Left hindlimb (tissue), 1 donor: ENCODE measurements around the gene ZNF549.
"Not testable (repeated sequence)": the region's sequence is repeated elsewhere in the genome, so short reads cannot be mapped to it uniquely, and the experiment has no call there.

ENCODE experiments used
- DNase-seq: peaks from one replicate; pipeline ENCODE4 v3.0.0-alpha.2; 2018

ZNF549 gene

DNA sequence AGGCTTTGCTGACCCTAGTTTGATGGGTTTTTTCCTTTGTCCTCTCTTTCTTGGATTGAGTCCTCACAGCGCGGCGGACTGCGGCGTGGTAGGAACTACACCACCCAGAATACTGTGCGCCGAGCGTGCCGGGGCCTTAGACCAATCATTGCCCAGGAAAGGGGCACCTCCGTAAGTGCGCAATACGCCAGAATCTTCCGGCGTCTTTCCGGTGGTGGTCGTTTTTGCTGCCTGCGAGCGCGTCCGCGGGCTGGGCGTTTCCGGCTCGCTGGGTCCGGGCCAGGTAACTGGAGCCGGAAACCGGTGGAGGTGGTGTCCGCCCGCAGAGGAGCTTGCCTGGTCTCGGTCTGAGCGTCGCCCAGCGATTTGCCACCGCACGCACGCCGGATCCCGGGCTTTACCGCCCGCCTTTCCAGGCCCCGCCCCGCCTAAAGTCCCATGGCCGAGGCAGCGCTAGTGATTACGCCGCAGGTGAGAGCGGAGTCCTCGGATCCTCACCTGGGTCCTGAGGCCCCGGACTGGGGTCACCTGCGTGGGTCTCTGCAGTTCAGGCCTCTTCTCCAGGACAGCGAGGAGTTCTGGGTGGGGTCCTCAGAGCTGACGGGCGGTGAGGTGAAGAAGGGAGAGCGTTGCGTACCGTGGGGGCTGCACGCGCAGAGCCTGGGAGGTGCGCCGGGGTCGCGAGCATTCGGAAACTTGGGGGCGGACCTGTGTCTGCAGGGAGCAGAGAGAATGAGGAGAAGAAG lies at the start of gene ZNF549:
TSS of gene ZNF549 (plus strand) at position 221 of the 746 bp plus-strand sequence. CDS start at position 439, 218 bp downstream.
- peak; percentile 93 for DNase-seq

DNA sequence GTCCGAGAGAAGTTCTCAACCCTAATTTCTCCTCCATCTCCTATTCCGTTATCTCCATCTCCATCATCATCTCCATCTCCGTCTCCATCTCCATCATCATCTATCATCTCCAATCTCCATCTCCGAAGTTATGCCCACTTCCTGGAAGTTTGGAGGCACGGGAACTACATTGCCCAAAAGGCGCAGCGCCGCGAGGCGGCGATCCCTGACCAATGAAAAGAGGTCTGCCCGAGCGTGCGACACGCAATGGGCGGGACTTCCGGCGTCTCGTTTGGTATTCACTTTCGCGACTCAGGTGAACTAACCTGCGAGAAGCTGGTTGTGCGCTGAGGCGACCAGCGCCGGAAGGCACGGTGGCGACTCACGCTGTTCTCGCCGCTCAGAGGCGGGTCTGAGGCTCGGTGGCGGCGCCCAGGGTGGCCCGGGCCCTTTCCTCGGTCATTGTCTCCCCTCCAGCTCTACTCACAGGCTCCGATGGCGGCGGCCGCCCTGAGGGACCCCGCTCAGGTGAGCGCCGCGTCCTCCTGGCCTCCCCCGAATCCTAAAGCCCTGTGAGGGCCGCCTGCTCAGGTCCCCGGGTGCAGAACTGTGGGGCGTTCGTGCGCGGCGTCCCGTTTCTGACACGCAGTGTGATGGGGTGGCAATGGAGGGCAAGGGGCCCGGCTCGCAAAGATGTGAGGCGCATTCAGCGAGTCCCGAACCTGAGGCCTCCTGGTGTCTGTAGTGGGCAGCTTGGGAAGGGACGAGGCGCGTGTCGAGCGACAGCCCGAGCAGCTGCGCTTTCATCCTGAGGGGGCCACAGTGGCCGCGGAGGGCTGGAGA lies 39.5 kb upstream of the ZNF549 start, which contains the start of gene ZNF419:
TSS of gene ZNF419 (plus strand) at position 274 of the 822 bp plus-strand sequence. CDS start at position 475, 201 bp downstream.
- peak; percentile 92 for DNase-seq

GRCh38 chr19:57488299-57488644 lies 38.9 kb upstream of the ZNF549 start:
- not testable (repeated sequence) for DNase-seq

- not testable (repeated sequence) for DNase-seq
Measured at GRCh38 chr19:57499332-57499679, 27.9 kb upstream of the ZNF549 start.

GRCh38 chr19:57499680-57500395 lies 27.3 kb upstream of the ZNF549 start, which contains the start of gene ZNF773:
Gene ZNF773 (plus strand): TSS chr19:57499938. CDS start chr19:57500081, 143 bp downstream.
- DNase-seq, result peak; percentile 96

DNA sequence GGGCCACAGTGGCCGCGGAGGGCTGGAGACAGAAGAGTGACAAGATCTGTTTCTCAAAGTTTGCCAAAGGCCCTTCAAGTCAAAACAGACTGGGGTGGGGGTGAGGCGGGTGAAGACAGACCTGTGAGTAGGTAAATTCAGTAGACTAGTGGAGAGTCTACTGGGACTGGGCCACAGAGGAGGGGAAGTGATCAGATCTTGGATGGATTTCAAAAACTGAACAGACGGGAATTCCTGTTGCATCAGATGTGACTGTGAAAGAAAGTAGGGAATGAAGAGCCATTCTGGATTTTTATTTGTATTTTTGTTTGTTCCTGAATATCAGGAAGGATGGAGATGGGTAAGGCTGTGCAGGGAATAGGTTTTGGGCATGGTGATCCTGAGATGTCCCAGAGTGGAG lies 26.8 kb upstream of the ZNF549 start:
- DNase-seq, result not testable (repeated sequence)

GRCh38 chr19:57506163-57506562 lies 21.0 kb upstream of the ZNF549 start:
- no peak for DNase-seq

- no peak for DNase-seq
Measured at GRCh38 chr19:57511484-57511883, 15.7 kb upstream of the ZNF549 start.

DNA sequence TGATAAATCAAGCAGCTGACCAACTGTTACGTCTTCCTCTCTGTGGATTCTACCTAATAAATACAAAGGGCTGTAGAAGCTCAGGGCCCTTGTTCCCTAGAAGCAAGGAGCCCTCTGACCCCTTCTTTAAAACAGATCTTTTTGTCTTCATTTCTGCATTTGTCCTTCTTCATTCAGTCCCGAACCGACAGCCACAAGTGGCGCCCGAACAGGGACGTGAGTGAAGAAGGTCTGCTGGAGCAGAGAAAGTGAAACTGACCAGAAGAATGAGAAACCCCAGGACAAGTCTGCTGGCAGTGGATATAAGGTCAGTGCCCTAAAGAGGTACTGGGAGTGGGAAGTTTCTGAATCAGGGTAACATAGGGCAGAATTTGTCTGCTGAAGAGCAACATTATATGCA lies 14.3 kb upstream of the ZNF549 start:
- no peak for DNase-seq

DNA sequence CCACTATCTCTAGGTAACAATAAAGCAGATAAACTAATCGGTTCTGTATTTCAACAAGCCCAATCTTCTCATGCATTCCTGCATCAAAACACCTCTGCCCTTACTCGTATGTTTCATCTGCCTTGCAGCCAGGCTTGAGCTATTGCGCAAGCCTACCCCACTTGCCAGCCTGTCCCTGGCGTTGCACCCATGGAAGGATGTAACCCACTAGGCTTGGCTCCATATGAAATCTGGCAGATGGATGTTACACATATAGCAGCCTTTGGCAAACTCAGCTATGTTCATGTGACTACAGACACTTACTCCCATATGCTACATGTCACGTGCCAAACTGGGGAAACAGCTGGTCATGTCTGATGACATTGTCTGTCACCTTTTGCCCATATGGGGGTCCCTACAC lies 11.9 kb upstream of the ZNF549 start:
- DNase-seq, result no peak

- not testable (repeated sequence) for DNase-seq
Measured at GRCh38 chr19:57518021-57518420, 9.1 kb upstream of the ZNF549 start.

GRCh38 chr19:57537953-57538547 lies 10.9 kb downstream of the ZNF549 start:
- no peak for DNase-seq

DNA sequence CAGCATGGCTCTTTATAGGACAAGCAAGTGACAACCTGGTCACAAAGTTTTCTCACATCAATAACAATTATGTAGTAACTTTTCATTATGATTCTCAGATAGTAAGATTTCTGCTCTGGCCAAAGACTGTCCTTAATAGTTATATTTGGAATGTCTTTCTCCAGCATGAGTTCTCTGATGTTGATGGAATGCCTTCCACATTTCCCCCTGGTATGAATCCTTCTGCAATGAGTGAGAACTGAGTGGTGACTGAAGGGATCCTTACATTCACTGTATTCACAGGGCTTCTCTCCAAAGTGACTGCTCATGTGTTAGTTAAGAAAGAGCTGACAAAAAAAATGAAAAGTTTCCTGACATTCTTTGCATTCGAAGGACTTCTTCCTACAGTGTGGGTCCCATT lies 19.4 kb downstream of the ZNF549 start:
- DNase-seq, result no peak

GRCh38 chr19:57552432-57552831 lies 25.3 kb downstream of the ZNF549 start:
- DNase-seq, result no peak

DNA sequence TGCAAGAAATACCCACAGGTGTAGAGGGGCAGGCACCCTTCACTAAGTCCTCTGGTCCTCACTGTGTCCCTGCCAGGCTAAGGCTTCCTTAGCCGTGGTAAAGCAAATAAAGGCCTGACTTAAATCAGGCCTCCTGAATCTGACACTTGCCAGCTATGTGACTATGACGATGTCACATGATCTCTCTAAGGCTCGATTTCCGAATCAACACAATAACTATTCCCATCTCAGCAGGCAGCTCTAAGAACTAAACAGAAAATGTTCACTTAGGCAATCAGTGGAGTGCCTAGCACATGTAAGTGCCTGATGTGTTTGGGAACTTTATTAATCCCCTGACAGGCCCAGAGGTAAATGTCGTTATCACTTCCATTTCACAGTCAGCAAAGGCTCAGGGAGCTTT lies 30.5 kb downstream of the ZNF549 start:
- DNase-seq, result no peak

DNA sequence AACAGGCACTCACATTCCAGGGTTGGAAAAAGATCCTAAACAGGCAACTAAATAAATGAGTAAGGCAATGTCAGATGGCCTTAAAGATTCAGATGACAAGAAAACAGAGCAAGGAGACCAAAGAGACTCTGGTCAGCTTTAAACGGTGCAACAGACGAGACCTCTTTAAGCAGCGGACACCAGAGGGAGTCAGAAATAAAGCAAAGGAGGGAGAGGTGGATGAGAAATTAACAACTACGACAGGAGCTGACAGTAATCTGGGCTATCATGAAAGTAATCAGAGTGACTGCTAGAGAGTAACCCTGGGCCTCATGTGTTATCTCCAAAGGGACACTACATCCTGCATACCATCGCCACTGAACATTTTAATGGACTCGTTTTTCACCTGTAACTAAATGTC lies 31.4 kb downstream of the ZNF549 start:
- DNase-seq, result no peak

DNA sequence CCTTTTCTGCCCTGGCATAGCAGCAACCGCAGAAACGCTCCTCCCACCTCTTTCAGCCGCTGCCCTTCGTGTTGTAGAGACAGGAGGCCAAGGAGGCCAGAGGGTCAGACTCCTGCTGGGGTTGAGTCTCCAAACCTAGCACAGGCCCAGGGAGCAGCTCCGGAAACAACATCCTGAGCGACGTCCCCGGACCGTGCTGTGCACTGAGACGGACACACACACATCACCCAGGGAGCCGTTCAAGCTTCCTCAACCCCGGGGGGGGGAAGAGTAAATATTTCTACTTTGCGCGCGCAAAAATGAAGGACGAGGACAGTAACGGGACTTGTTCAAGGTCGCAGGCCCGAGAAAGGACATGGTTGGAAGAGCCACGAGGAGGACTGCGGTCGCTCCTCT lies 31.9 kb downstream of the ZNF549 start:
- no peak for DNase-seq

DNA sequence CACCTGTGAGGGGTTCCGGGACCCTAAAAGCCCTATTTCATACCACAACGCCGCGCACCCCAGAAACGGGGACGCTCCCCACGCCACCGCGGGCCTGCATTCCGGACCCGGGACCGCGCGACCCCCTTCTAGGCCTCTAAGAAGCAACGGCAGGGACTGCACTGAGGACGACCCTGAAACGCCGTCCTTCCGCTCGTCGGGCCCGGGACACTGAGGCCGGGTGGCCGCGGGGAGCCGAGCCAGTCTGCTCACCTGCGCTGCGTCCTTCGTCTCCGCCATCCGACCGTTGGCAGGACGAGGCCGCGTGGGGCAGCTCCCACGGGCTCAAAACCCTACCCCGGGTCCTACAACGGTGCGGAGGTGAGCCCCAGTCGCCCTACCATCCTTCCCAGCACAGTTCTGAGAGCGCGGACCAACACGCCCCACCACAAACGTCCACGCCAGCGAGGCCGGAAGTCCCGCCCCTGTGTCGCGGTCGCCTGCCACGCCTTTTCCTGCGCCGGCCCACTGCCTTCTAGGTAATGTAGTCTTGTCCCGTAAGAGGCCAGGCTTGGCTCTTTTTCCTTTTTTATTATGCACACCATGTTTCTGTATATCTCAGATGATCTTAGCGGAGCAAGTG lies 32.4 kb downstream of the ZNF549 start, which contains the start of gene ZNF550:
TSS of gene ZNF550 (minus strand) at position 460 of the 622 bp plus-strand sequence. CDS start at position 279, 181 bp downstream.
- DNase-seq, result peak; percentile 94

GRCh38 chr19:57560049-57560491 lies 32.9 kb downstream of the ZNF549 start:
- no peak for DNase-seq

GRCh38 chr19:57563547-57563946 lies 36.4 kb downstream of the ZNF549 start:
- no peak for DNase-seq

GRCh38 chr19:57566396-57567265 lies 39.5 kb downstream of the ZNF549 start:
- DNase-seq, result no peak
